ENCODE measurements around the gene CAPZA3.
"Not testable (repeated sequence)": the region's sequence is repeated elsewhere in the genome, so short reads cannot be mapped to it uniquely, and the experiment has no call there.

The CAPZA3 gene

DNA sequence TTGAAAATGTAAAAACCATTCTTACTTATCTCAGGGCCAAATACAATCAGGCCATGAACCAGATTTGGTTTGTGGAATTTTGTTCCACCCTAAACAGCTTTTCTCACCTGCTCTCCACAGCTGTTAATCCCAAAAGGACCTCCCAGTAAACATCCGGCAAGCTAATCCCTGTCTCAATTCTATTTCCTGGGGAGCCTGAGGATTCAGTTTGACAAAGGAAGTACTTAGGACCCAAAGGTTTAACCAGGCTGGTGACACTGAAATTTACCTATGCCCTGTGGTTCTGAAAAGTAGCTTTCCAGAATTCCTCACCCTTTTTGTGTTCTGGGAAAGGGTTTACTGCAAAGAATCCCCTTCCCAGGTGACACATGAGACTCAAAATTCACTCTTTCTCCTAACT, 15.0 kb downstream of the CAPZA3 start:
- intact Hi-C loops (cut with DNase I): no loop called here

GRCh38 chr12:18753481-18754123, 15.7 kb downstream of the CAPZA3 start:
- DNase-seq: peak in 1 of 10 donors; percentile 66
- intact Hi-C loops (cut with DNase I): no loop called here

More for the DNA sequence above, 15.0 kb downstream of the CAPZA3 start:
- DNase-seq: no peak

DNA sequence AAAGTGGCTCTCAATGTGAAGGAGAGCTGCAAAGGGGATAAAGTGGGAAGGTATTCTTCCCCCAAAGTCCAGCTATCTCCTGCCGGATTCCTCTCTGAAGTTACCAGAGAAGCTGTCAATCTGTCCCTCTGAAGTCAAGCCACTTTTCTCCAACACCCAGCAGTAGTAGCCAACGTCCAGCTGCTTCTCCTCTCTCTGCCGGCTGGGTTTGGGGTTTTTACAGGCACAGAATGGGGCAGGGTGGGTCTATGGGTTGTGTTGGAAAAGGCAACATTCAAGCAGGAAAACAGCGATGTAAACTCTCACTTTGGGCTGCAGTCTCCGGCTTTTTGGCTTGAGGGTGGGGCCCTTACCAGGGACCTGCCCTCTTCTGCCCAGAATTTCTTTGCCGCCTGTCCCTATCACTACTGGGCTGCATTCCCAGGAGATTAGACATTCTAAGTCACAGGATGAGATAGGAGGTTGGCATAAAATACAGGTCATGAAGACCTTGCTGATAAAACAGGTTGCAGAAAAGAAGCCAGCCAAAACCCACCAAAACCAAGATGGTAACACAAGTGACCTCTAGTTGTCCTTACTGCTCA, 16.3 kb downstream of the CAPZA3 start:
- no peak for DNase-seq
- intact Hi-C loops (cut with DNase I): no loop called here

- intact Hi-C loops (cut with DNase I): no loop called here
- DNase-seq: no peak
Observed at GRCh38 chr12:18755341-18755740, 17.4 kb downstream of the CAPZA3 start.

GRCh38 chr12:18766479-18766878, 28.6 kb downstream of the CAPZA3 start:
- DNase-seq; intact Hi-C loops (cut with DNase I): not testable (repeated sequence)

DNA sequence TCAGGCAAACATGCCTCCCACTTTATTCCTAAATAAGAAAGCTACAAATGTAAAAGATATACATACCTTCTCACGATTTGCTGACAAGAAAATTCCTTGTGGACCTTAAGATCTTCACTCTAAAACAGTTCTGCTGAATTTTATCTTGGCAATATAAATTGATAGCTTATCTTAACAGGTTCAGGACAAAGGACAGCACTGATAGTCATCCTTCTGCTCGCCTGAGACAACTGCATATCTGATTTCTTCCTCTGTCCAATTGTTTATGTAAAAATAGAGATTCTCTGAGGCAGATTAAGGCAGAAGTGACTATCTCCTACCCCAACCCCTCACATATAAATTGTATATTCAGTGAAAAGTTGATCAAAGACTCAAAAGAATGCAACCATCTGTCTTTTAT, 44.9 kb downstream of the CAPZA3 start:
- intact Hi-C loops (cut with DNase I): no loop called here
- DNase-seq: no peak

DNA sequence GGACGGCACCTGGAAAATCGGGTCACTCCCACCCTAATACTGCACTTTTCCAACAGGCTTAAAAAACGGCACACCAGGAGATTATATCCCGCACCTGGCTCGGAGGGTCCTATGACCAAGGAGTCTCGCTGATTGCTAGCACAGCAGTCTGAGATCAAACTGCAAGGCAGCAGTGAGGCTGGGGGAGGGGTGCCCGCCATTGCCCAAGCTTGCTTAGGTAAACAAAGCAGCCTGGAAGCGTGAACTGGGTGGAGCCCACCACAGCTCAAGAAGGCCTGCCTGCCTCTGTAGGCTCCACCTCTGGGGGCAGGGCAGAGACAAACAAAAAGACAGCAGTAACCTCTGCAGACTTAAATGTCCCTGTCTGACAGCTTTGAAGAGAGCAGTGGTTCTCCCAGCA, 47.5 kb downstream of the CAPZA3 start:
- DNase-seq: peak in 1 of 10 donors; percentile 72
- intact Hi-C loops (cut with DNase I): not testable (repeated sequence)
